A673 (cell line): ENCODE results near the gene HOMER2.

ENCODE experiments used
- EZH2 ChIP-seq: fragments of 200-600 bp; sonication (generic); IDR thresholded peaks from 2 replicates; pipeline ENCODE4 v1.6.1; 2017; ENCODE audit warnings: borderline replicate concordance, low read depth, mild to moderate bottlenecking, mixed read lengths, antibody characterized with exemption, low read length; ENCODE audit not compliant: poor library complexity, severe bottlenecking
- TF ChIP-seq, protein P1 (sequence below): fragments of 300-800, 200-600 bp; sonication (generic); conservative IDR thresholded peaks from 2 replicates; pipeline ENCODE4 v1.5.1; 2017; ENCODE audit warnings: low read depth, mild to moderate bottlenecking, antibody characterized with exemption, low read length, moderate library complexity, mixed read lengths

DNA sequence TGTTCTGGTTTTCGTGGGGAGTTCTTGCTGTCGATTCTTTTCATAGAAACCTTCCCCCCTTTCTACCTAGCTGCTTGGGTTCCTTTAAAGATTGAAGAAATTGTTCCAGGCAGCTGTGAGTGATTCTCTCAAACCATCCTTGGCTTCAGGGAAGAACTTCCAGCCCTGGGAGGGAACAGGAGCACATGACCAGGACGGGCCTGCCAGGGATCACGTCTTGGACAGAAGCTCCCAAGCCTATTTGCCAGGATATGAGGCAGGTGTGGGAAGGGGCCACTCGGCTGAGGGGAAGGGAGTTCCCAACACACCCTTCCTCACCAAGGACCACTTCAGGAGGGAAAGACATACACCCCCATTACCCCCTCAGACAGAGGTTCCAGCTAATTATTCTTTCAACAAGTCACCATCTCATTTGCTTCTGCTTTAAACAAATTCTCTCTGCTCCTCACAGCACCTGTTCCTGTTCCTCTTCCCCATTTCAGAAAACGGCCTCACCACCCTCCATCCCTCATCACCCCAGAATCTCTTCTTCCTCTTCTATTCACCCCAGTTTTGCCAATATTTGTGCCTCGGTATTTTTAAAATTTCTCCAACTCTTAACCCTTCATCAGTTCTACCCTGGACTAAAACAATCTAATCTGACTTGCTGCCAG lies 80.6 kb downstream of the HOMER2 start:
- TF ChIP-seq, protein P1, sequence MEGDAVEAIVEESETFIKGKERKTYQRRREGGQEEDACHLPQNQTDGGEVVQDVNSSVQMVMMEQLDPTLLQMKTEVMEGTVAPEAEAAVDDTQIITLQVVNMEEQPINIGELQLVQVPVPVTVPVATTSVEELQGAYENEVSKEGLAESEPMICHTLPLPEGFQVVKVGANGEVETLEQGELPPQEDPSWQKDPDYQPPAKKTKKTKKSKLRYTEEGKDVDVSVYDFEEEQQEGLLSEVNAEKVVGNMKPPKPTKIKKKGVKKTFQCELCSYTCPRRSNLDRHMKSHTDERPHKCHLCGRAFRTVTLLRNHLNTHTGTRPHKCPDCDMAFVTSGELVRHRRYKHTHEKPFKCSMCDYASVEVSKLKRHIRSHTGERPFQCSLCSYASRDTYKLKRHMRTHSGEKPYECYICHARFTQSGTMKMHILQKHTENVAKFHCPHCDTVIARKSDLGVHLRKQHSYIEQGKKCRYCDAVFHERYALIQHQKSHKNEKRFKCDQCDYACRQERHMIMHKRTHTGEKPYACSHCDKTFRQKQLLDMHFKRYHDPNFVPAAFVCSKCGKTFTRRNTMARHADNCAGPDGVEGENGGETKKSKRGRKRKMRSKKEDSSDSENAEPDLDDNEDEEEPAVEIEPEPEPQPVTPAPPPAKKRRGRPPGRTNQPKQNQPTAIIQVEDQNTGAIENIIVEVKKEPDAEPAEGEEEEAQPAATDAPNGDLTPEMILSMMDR, result no peak
- no peak for TF ChIP-seq EZH2
